SU-DHL-6 (cell line): ENCODE measurements around the gene SMIM8.

Experiments used
- CTCF ChIP-seq: fragments of 200-600 bp; sonication (generic); IDR thresholded peaks from one replicate; pipeline ENCODE4 v1.5.1; 2017; ENCODE audit warnings: antibody characterized with exemption, mild to moderate bottlenecking, low read length, moderate library complexity; ENCODE audit not compliant: insufficient read depth, poor library complexity, severe bottlenecking
- EZH2phosphoT487 ChIP-seq: fragments of 200-600 bp; sonication (generic), shearing (Covaris generic); conservative IDR thresholded peaks from 2 replicates; pipeline ENCODE4 v1.6.1; 2018; ENCODE audit warnings: mild to moderate bottlenecking, antibody characterized with exemption, low read length, moderate library complexity, mixed read lengths

- TF ChIP-seq CTCF, result no peak
- TF ChIP-seq EZH2phosphoT487, result no peak
These were observed 17.8 kb downstream of the SMIM8 start for GRCh38 chr6:87340230-87340629.
